Testis (tissue), 3 donors: ENCODE data around the gene CBFA2T2. TPM values are rescaled to one million over a fixed set of nuclear protein-coding genes. Genes with fewer than 3 reads are reported as not detected.

Source experiments
- DNase-seq: peaks from one replicate; pipeline ENCODE4 v3.0.0-alpha.2; 2019
- H3K27ac ChIP-seq, 2 donors: fragments of 200-600 bp; sonication (generic); one replicate each; pipeline ENCODE4 v1.5.1; 2019
- H3K27me3 ChIP-seq: fragments of 200-600 bp; sonication (generic); one replicate; pipeline ENCODE4 v1.5.1; 2019
- H3K36me3 ChIP-seq: fragments of 200-600 bp; sonication (generic); one replicate; pipeline ENCODE4 v1.5.1; 2017; ENCODE audit warnings: low read depth; ENCODE audit errors: missing control alignments
- H3K4me1 ChIP-seq: fragments of 200-600 bp; sonication (generic); one replicate; pipeline ENCODE4 v1.5.1; 2019
- H3K4me3 ChIP-seq, 2 donors: fragments of 200-600 bp; sonication (generic); one replicate each; pipeline ENCODE4 v1.5.1; 2017 to 2019
- H3K9me3 ChIP-seq: fragments of 200-600 bp; sonication (generic); one replicate; pipeline ENCODE4 v1.5.1; 2017
- POLR2A ChIP-seq: fragments of 450-650 bp; IDR thresholded peaks from one replicate; pipeline ENCODE4 v1.6.1; 2017; ENCODE audit warnings: antibody characterized with exemption, mild to moderate bottlenecking, moderate library complexity
- WGBS, 2 donors: methylation state at CpG; one replicate each; pipeline ENCODE4 v1.1.5; 2018; 5-methylcytosine and 5-hydroxymethylcytosine counted together
- intact Hi-C: fragments of 100-400 bp; cut with DNase I; formaldehyde crosslinking; loops from one replicate; pipeline ENCODE4 v1.15.1; 2023; ENCODE audit warnings: low total_unique reads
- polyA plus RNA-seq: library from polyadenylated mRNA; stranded (reverse); fragments of 350-450 nt; fragmentation: Illumina TruSeq; extraction: RNeasy Lipid Tissue Mini Kit (QIAGEN cat#74804); gene quantifications from one replicate; pipeline ENCODE4 v1.2.3, GENCODE V29; 2014; ENCODE audit warnings: low read depth, low replicate concordance; ENCODE audit not compliant: insufficient read depth
- total RNA-seq, 2 donors: library from RNA; depleted of rRNA; stranded (reverse); fragments of >200 nt; gene quantifications; one replicate each; pipeline ENCODE4 v1.2.3, GENCODE V29; 2016
- TF ChIP-seq, protein P1 (sequence below), 3 experiments: fragments of 450-650 bp in 2 of 3; fragments of 200-600 bp in 1 of 3; sonication (generic) in 1 of 3; IDR thresholded peaks; one replicate each; pipeline ENCODE4 v1.5.1; 2016 to 2019; ENCODE audit warnings: antibody characterized with exemption in 3 of 3, mild to moderate bottlenecking in 2 of 3, moderate library complexity in 1 of 3

The CBFA2T2 gene
- total and polyA plus RNA-seq, 3 donors from 2014 or later = 25.2 to 39.2 (median 33.1) TPM

DNA sequence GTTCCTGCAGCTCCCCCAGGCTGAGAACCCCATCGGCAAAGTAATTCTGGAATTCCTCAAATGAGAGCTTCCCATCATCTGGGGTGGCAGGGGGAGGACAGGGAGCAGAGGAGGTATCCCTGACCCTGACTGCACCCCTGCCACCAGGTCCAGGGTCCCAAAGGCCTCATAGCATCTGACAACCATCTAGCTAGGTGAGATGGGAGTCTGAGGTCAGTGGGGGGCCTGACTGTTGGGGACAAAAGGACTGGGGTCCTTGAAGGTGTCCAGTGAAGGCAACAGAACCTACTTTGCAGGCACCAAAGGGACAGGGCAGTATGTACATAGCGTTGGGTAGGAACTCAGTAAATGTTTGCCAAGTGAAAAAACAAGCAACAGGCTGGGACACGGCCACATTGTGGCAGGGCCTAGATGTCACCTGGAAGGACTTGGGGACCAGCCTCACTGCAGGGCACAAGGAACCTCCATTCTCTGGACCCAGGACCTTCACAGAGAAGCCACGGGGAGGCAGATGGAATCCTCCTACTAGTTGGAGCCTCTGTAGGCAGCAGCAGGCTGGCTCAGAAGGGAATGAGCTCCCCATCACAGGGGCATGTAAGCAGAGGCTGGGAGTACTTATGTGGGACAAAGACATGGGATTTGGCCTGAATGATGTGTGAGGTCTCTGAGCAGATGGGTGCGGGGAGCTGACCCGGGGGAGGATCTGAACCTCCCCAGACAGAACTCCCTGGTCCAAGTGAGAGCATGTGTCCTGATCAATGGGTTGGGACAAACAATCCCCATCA, 181.0 kb downstream of the CBFA2T2 start:
- no peak for DNase-seq
- WGBS, 2 donors = 77 to 89% methylated on average over 4 to 6 of the region's 6 CpGs
- Histone ChIP-seq H3K27ac (no peak overlapping the region), H3K4me1 (peaks cover 39% of the 10 kb centered on the region), H3K9me3 (no peaks in the 10 kb centered on the region), H3K4me3 (no peak overlapping the region), H3K36me3 (no peaks in the 10 kb centered on the region), H3K27me3 (no peaks in the 10 kb centered on the region)
- TF ChIP-seq, protein P1, sequence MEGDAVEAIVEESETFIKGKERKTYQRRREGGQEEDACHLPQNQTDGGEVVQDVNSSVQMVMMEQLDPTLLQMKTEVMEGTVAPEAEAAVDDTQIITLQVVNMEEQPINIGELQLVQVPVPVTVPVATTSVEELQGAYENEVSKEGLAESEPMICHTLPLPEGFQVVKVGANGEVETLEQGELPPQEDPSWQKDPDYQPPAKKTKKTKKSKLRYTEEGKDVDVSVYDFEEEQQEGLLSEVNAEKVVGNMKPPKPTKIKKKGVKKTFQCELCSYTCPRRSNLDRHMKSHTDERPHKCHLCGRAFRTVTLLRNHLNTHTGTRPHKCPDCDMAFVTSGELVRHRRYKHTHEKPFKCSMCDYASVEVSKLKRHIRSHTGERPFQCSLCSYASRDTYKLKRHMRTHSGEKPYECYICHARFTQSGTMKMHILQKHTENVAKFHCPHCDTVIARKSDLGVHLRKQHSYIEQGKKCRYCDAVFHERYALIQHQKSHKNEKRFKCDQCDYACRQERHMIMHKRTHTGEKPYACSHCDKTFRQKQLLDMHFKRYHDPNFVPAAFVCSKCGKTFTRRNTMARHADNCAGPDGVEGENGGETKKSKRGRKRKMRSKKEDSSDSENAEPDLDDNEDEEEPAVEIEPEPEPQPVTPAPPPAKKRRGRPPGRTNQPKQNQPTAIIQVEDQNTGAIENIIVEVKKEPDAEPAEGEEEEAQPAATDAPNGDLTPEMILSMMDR (IDR thresholded peaks at IDR 0.05) = no peak
- TF ChIP-seq POLR2A = no peak
- intact Hi-C loops = no loop called here

DNA sequence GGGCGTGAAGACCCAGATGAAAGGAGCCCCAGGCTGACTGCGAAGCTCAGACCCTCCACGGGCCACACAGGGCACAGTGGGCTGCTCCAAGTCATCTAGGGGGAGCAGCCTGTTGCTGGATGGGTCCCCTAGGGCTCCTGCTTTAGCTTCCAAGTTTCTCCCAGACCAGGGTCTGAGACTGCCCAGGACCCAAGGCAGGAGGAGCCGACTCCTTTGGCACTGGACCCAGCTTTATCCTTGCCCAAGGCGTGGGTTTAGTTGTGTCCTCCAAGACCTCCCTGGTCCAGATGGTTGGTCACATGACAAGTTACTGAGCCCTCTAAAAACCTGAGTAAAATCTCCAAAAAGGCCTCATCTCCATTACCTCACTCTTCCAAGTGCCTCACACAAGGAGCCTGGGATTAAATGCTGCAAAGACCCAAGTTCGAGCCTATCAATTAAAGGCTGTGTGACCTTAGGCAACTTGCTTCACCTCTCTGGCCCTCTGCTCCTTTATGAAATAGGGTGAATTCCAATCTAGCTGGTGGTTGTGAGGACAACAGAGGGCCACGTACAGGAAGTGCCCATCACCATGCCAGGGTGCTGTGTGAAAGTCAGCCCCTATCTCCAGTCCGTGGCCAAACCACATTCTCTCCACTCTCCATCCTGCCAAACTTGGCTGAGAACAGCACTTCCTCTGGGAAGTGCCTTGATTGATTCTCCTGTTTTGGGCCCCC, 181.8 kb downstream of the CBFA2T2 start:
- DNase-seq = no peak
- intact Hi-C loops = no loop called here
- no peak for TF ChIP-seq POLR2A
- TF ChIP-seq, protein P1 (IDR thresholded peaks at IDR 0.05) = no peak
- Histone ChIP-seq H3K27ac (no peak overlapping the region), H3K36me3 (no peaks in the 10 kb centered on the region), H3K4me1 (peaks cover 43% of the 10 kb centered on the region), H3K27me3 (no peaks in the 10 kb centered on the region), H3K9me3 (no peaks in the 10 kb centered on the region), H3K4me3 (no peak overlapping the region)
- 75 to 79% methylated on average over 8 of the region's 8 CpGs for WGBS, 2 donors

DNA sequence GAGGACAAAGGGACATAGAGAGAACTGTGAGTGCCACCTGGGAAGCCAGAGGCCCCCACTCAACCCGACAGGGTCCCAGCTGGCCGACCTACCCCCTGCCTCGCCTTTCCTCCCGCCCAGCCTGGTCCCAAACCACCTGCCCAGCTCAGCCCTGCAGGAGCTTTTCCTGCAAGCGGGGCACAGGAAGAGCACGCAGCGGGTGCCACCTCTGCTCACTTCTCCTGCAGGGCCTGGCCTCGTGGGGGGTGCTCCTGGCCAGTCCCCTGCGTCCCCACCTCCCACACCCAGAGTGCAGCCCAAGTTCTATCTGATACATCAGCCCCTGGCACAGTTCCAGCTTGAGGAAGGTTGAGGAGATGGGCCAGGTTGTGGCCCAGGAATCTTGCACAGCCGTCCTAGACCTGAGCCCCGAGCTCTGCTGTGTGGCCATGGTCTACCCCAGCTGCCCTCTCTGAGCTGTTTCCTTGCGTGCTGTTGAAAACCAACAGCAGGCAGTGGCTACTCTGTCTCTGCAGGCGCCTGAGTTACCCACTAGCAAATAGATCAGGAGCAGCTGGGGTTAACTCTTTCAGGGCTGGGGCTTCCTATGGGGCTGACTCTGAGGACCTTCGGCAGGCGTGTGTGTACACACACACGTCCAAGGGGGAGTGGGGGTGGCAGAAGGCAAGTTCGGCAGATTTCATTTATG, 182.7 kb downstream of the CBFA2T2 start:
- Histone ChIP-seq H3K27me3 (no peaks in the 10 kb centered on the region), H3K36me3 (no peaks in the 10 kb centered on the region), H3K27ac (peak overlapping the region; percentile 85 to 92), H3K9me3 (no peaks in the 10 kb centered on the region), H3K4me3 (peak overlapping the region; percentile 77 to 86), H3K4me1 (peaks cover 43% of the 10 kb centered on the region)
- DNase-seq = no peak
- 58 to 97% methylated on average over 7 to 17 of the region's 17 CpGs for WGBS, 2 donors
- intact Hi-C loops = no loop called here
- TF ChIP-seq POLR2A = no peak
- TF ChIP-seq, protein P1 (IDR thresholded peaks at IDR 0.05) = no peak

DNA sequence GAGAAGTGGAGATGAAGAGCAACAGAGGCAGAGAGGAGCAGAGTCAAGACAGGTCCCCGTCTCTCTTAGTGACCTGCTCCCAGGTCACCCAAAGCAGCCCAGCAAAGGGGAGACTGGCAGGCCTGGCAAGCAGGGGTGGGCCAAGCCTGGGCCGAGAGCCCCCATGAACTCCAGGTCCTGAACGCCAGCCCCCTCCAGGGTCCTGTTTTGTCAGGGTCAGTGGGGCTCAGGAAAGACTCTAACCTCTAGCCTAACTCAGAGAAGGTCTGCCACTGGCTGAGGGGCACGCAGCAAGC, 183.2 kb downstream of the CBFA2T2 start:
- intact Hi-C loops = no loop called here
- no peak for DNase-seq
- Histone ChIP-seq H3K4me3 (peak overlapping the region; percentile 77 to 86), H3K9me3 (no peaks in the 10 kb centered on the region), H3K27ac (peak overlapping the region; percentile 85 to 92), H3K4me1 (peaks cover 43% of the 10 kb centered on the region), H3K36me3 (no peaks in the 10 kb centered on the region), H3K27me3 (no peaks in the 10 kb centered on the region)
- 68 to 70% methylated on average over 2 to 4 of the region's 4 CpGs for WGBS, 2 donors
- TF ChIP-seq POLR2A = no peak
- TF ChIP-seq, protein P1 (IDR thresholded peaks at IDR 0.05) = no peak
